H1 (cell line): ENCODE results near the gene CLEC2A. TPM values are rescaled to one million over a fixed set of nuclear protein-coding genes. Genes with fewer than 3 reads are reported as not detected.

Experiments
- BCL11A ChIP-seq, 2 experiments: IDR thresholded peaks; one replicate each; pipeline ENCODE4 v1.6.1; 2011; ENCODE audit warnings: low read depth in 2 of 2, low read length in 2 of 2, mild to moderate bottlenecking in 2 of 2
- CHD2 ChIP-seq: IDR thresholded peaks from 2 replicates; pipeline ENCODE4 v1.6.1; 2012; ENCODE audit warnings: low read length, improper control_type of control experiment
- KDM4A ChIP-seq: IDR thresholded peaks from one replicate; pipeline ENCODE4 v1.7.1; 2012; ENCODE audit warnings: low read depth, mild to moderate bottlenecking, moderate library complexity, low read length, inconsistent platforms; ENCODE audit not compliant: severe bottlenecking
- POU5F1 ChIP-seq: IDR thresholded peaks from 2 replicates; pipeline ENCODE4 v1.6.1; 2011; ENCODE audit warnings: low read depth, mild to moderate bottlenecking, low read length, moderate library complexity
- RNF2 ChIP-seq: fragments of 200-900, 300-1000 bp; sonication (generic); IDR thresholded peaks from 2 replicates; pipeline ENCODE4 v1.7.1; 2016; ENCODE audit warnings: borderline replicate concordance, low read depth, mild to moderate bottlenecking, antibody characterized with exemption, low read length; ENCODE audit not compliant: poor library complexity, severe bottlenecking; ENCODE audit errors: missing control alignments
- SAP30 ChIP-seq: fragments of 300-600 bp; sonication (generic); IDR thresholded peaks from 2 replicates; pipeline ENCODE4 v1.7.1; 2012; ENCODE audit warnings: low read length, moderate library complexity, mild to moderate bottlenecking, inconsistent platforms; ENCODE audit not compliant: insufficient read depth, insufficient replicate concordance
- TCF12 ChIP-seq: IDR thresholded peaks from 2 replicates; pipeline ENCODE4 v1.6.1; 2011; ENCODE audit warnings: low read depth, mild to moderate bottlenecking, low read length
- polyA plus RNA-seq, 7 experiments: library from polyadenylated mRNA; depleted of rRNA in 3 of 7; stranded (reverse) in 5 of 7; unstranded in 2 of 7; fragments of >200 nt in 5 of 7; fragments of 200-250 nt in 2 of 7; gene quantifications; 1 replicate in 5 of 7; 2 replicates in 1 of 7; 4 replicates in 1 of 7; pipeline versions ENCODE4 v1.2.1 to v1.2.3, GENCODE V29; 2011 to 2013; ENCODE audit warnings: missing spikeins in 2 of 7, mixed read lengths in 2 of 7
- total RNA-seq: library from RNA; stranded (reverse); fragmentation: NEBNext Ultra II Directional; extraction: Animal tissue kit (Norgen Biotek cat#: 25700); gene quantifications from 2 replicates; pipeline ENCODE4 v1.2.1, GENCODE V29; 2021

CLEC2A gene
- total and polyA plus RNA-seq, 2 of the 8 experiments (the other 6 are each of a cell fraction or from before 2014, with no cell fraction given): 0.63 to 3.7 TPM

DNA sequence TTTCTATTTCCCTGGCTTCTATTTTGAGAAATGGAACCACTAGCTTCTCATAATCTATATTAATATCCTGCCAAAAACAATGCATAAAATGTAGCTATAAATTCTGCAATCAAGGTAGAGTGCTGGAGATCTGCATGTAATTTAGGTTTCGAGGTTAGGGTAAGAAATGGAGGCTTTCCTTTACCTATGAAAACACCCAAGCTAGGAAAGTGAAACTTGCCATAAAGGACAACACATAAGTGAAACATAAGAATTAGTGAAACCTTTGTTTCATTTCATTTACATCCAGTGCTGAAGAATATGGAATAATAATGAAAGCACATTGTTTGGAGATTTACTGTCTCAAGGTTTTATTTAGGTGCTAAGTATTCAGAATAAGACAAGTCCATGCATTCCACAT, 9.7 kb downstream of the CLEC2A start (continued):
- TF ChIP-seq RNF2 (no peak), SAP30 (no peak), TCF12 (no peak), POU5F1 (no peak), CHD2 (no peak), KDM4A (no peak), BCL11A (IDR thresholded peaks at IDR 0.05; ENCODE audit: low read depth in 2 of 2, low read length in 2 of 2) (no peak)
